ENCODE data around the gene NETO2.

NETO2 gene

DNA sequence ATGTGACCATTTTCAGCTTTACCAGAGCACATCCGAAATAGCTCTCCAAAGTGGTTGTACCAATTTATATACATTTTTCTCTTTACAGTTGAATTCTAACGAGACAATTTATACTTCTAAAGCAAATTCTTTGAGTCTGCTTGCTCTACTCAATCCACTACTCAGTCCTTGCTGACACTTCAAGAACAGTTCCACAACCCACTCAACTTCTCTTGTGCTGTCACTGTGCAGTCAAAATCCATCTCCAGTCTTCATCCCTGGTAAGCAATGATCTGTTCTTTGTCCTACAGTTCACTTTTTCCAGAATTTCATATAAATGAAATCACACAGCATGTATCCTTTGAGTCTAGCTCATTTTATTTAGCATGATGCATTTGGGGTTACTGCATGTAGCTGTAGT is 30.6 kb downstream of the NETO2 start:
- TF ChIP-seq REST (IDR thresholded peaks at IDR 0.05; ENCODE audit: insufficient read depth in 1 of 2, low read depth in 2 of 2, low read length in 2 of 2) (no peak), TAF1 (IDR thresholded peaks at IDR 0.05; ENCODE audit: borderline replicate concordance, insufficient read depth, low read length) (no peak), POLR2AphosphoS5 (IDR thresholded peaks at IDR 0.05; ENCODE audit: low read depth, low read length) (no peak), FOXP2 (optimal IDR thresholded peaks at IDR 0.05; ENCODE audit: borderline replicate concordance, extremely low read depth, extremely low read length, insufficient read depth) (no peak), SIN3A (IDR thresholded peaks at IDR 0.05; ENCODE audit: borderline replicate concordance, insufficient read depth, low read length) (no peak)

DNA sequence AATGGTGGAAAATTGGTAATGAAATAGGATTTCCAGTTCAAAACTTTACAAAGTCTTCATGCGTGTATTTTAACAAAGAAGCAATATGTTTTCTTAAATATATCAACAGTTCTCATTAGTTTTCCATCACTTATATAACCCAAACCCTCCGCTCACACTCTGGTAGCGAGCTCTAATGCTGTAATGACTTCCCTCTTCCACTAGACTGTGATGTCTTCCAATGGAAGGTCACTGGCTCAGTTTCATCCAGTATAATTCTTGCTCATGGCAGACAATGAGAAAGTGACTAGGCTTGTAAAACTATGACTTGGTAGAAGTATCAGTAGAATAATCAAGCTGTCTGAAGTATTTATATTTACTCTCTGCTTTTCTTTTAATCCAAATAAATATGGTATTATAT is 32.8 kb downstream of the NETO2 start:
- no peak for TF ChIP-seq TAF1 (IDR thresholded peaks at IDR 0.05; ENCODE audit: borderline replicate concordance, insufficient read depth, low read length)

- TF ChIP-seq REST (IDR thresholded peaks at IDR 0.05; ENCODE audit: insufficient read depth in 1 of 2, low read depth in 2 of 2, low read length in 2 of 2) (no peak), SIN3A (IDR thresholded peaks at IDR 0.05; ENCODE audit: borderline replicate concordance, insufficient read depth, low read length) (no peak), FOXP2 (optimal IDR thresholded peaks at IDR 0.05; ENCODE audit: borderline replicate concordance, extremely low read depth, extremely low read length, insufficient read depth) (no peak), TAF1 (IDR thresholded peaks at IDR 0.05; ENCODE audit: borderline replicate concordance, insufficient read depth, low read length) (no peak), POLR2AphosphoS5 (IDR thresholded peaks at IDR 0.05; ENCODE audit: low read depth, low read length) (no peak)
Observed at GRCh38 chr16:47109361-47109760, 34.4 kb downstream of the NETO2 start.

GRCh38 chr16:47096297-47096696 is 47.4 kb downstream of the NETO2 start:
- TF ChIP-seq TAF1 (IDR thresholded peaks at IDR 0.05; ENCODE audit: borderline replicate concordance, insufficient read depth, low read length) (no peak), POLR2AphosphoS5 (IDR thresholded peaks at IDR 0.05; ENCODE audit: low read depth, low read length) (no peak), REST (IDR thresholded peaks at IDR 0.05; ENCODE audit: insufficient read depth in 1 of 2, low read depth in 2 of 2, low read length in 2 of 2) (no peak), FOXP2 (optimal IDR thresholded peaks at IDR 0.05; ENCODE audit: borderline replicate concordance, extremely low read depth, extremely low read length, insufficient read depth) (no peak), SIN3A (IDR thresholded peaks at IDR 0.05; ENCODE audit: borderline replicate concordance, insufficient read depth, low read length) (no peak)

DNA sequence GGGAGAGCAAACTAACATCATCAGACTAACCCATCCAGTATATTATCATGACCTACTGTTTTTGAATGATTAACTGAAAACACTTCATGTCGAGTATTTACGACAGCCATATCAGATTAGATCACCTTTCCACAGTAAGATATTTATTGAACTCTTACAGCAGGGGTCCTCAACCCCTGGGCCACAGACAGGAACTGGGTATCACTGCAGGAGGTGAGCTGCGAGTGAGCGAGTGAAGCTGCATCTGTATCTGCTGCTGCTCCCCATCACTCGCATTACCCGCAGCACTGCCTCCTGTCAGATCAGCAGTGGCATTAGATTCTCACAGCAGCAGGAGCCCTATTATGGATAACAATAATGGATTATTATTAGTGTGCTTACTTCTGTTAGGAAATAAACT is 59.5 kb downstream of the NETO2 start:
- no peak for TF ChIP-seq REST (IDR thresholded peaks at IDR 0.05; ENCODE audit: insufficient read depth in 1 of 2, low read depth in 2 of 2, low read length in 2 of 2)
- no peak for TF ChIP-seq POLR2AphosphoS5 (IDR thresholded peaks at IDR 0.05; ENCODE audit: low read depth, low read length)
- TF ChIP-seq FOXP2 (optimal IDR thresholded peaks at IDR 0.05; ENCODE audit: borderline replicate concordance, extremely low read depth, extremely low read length, insufficient read depth) = no peak
- no peak for TF ChIP-seq TAF1 (IDR thresholded peaks at IDR 0.05; ENCODE audit: borderline replicate concordance, insufficient read depth, low read length)
- no peak for TF ChIP-seq SIN3A (IDR thresholded peaks at IDR 0.05; ENCODE audit: borderline replicate concordance, insufficient read depth, low read length)
